HG03196 (cell line): Measurements from ENCODE around the gene MALRD1.
"Not testable (repeated sequence)": the region's sequence is repeated elsewhere in the genome, so short reads cannot be mapped to it uniquely, and the experiment has no call there.

Experiments used
- ATAC-seq: cut with Tn5 transposase; IDR thresholded peaks from one replicate; pipeline ENCODE4 v1.9.1; 2021; ENCODE audit not compliant: unreplicated experiment

MALRD1 gene

GRCh38 chr10:19762026-19762425, 713.4 kb downstream of the MALRD1 start:
- no peak for ATAC-seq

- ATAC-seq: no peak
Observed at GRCh38 chr10:19764111-19764510, 715.5 kb downstream of the MALRD1 start.

- ATAC-seq: no peak
Observed at GRCh38 chr10:19767876-19768275, 719.3 kb downstream of the MALRD1 start.

- ATAC-seq: not testable (repeated sequence)
Observed at GRCh38 chr10:19769826-19770225, 721.2 kb downstream of the MALRD1 start.

- ATAC-seq: no peak
Observed at GRCh38 chr10:19772972-19773371, 724.4 kb downstream of the MALRD1 start.

GRCh38 chr10:19775296-19775695, 726.7 kb downstream of the MALRD1 start:
- no peak for ATAC-seq

- ATAC-seq: no peak
Observed at GRCh38 chr10:19777806-19778205, 729.2 kb downstream of the MALRD1 start.

GRCh38 chr10:19778996-19779395, 730.4 kb downstream of the MALRD1 start:
- no peak for ATAC-seq

GRCh38 chr10:19782430-19783089, 734.0 kb downstream of the MALRD1 start:
- ATAC-seq: no peak

- no peak for ATAC-seq
Observed at GRCh38 chr10:19783721-19784120, 735.1 kb downstream of the MALRD1 start.
